ENCODE data around the gene FTCD.

Gene FTCD

DNA sequence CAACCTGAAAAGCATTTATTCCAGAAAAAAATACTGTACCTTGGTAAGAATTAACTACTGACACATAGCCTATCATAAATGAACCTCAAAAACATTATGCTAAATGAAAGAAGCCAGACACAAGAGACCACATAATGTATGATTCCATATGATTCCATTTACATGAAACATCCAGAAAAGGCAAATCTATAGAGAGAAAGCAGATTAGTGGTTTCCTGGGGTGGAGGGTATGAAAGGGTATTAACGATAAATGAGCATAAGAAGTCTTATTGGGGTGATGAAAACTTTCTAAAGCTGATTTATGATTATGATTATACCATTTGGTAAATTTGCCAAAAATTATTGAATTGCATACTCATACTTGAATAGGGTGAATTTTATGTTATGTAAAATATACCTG lies 67.7 kb downstream of the FTCD start:
- DNase-seq: no peak

Data from CD4-positive, alpha-beta T cell treated with Interleukin-6 for 4 hours (primary cell).